Measurements from ENCODE around the gene CDC14A. TPM values are rescaled to one million over a fixed set of nuclear protein-coding genes. Genes with fewer than 3 reads are reported as not detected.

CDC14A gene
- total and polyA plus RNA-seq, 2 of the 8 experiments (the other 6 are each of a cell fraction or from before 2014, with no cell fraction given) = 3.2 to 8.9 TPM

DNA sequence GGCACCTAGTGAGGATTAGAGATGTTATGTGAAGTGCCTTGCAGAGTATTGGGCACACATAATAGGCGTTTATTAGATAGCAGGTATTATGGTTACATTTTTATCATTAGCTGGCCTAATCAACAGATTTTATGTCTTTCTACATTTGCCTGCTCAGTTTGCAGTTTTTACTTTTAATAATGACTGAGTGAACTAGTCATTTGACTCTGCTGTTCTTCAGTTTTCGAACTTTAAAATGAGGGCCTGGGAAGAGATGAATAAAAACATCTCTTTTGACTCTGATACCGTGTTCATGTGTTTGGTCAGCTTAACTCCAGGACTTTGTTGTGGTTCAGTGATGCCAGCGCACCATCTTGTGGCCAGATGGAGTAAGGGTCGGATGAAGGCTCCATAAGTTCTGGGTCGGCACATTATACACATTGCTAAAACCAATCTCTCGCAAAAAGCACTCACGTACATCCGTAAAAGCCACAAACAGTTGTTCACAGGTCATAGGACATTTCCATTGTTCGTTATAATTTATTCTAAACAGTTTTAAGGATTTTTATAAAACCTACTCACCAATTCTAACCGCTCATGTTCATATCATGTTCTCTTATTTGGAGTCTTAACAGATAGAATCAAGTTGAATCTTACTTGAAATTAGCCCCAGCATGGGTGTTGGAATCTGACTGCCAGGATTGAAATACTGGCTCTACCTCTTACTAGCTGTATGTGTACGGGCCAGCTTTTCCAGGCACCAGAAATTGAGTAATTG, 107.2 kb downstream of the CDC14A start:
- Histone ChIP-seq H3K79me2 (ENCODE audit: control insufficient read depth in 1 of 2, insufficient read depth in 2 of 2, low read length in 2 of 2) (no peaks in the 10 kb centered on the region), H2BK120ac (replicated peaks; ENCODE audit: low read depth, low read length) (no peak overlapping the region), H3K79me1 (ENCODE audit: low read depth, low read length) (no peaks in the 10 kb centered on the region), H2BK12ac (ENCODE audit: low read depth, low read length) (no peak overlapping the region), H4K91ac (replicated peaks; ENCODE audit: insufficient read length, low read length) (no peak overlapping the region), H2BK20ac (ENCODE audit: low read length) (no peak overlapping the region), H2AK5ac (ENCODE audit: low read depth, low read length) (no peak overlapping the region), H4K5ac (ENCODE audit: insufficient read length, low read depth, low read length) (no peak overlapping the region), H4K20me1 (replicated peaks in 1 of 2; ENCODE audit: control insufficient read depth in 1 of 2, insufficient read depth in 2 of 2, low read length in 2 of 2) (no peaks in the 10 kb centered on the region), H2BK5ac (ENCODE audit: low read depth, low read length) (no peak overlapping the region), H3K36me3 (ENCODE audit: control insufficient read depth in 2 of 4, insufficient read depth in 4 of 4, low read length in 3 of 4) (no peaks in the 10 kb centered on the region), H3K23me2 (ENCODE audit: low read depth, low read length) (no peaks in the 10 kb centered on the region), H3K56ac (replicated peaks; ENCODE audit: insufficient read length, low read depth, low read length) (no peak overlapping the region), H3K23ac (ENCODE audit: insufficient read length) (no peak overlapping the region), H3K4me2 (ENCODE audit: insufficient read depth in 1 of 2, low read depth in 2 of 2, low read length in 2 of 2) (no peak overlapping the region), H4K8ac (ENCODE audit: extremely low read depth, insufficient read depth, low read length) (no peak overlapping the region), H3K4ac (replicated peaks; ENCODE audit: insufficient read length, low read depth, low read length) (no peak overlapping the region), H3K27ac (ENCODE audit: low read depth, low read length) (no peak overlapping the region), H3K4me3 (ENCODE audit: extremely low read depth in 1 of 4, insufficient read depth in 2 of 4, low read depth in 3 of 4, low read length in 4 of 4) (no peak overlapping the region), H3K18ac (ENCODE audit: extremely low read depth, low read length) (no peak overlapping the region), H3K27me3 (replicated peaks in 1 of 4; ENCODE audit: control insufficient read depth in 3 of 4, extremely low read depth in 1 of 4, insufficient read depth in 3 of 4, low read length in 3 of 4) (no peaks in the 10 kb centered on the region), H3K4me1 (replicated peaks in 1 of 4; ENCODE audit: control insufficient read depth in 3 of 4, insufficient read depth in 4 of 4, low read length in 3 of 4) (peaks cover 13 to 32% (median 16%) of the 10 kb centered on the region in 4 experiments), H3K9ac (replicated peaks in 1 of 4; ENCODE audit: extremely low read depth in 1 of 4, low read depth in 3 of 4, low read length in 3 of 4) (no peak overlapping the region), H2BK15ac (ENCODE audit: low read length) (no peak overlapping the region), H3K9me3 (ENCODE audit: insufficient read depth in 2 of 2, low read depth in 1 of 2, low read length in 1 of 2) (no peaks in the 10 kb centered on the region), H3K14ac (ENCODE audit: insufficient read length) (no peak overlapping the region), H2AFZ (ENCODE audit: low read length) (no peak overlapping the region)
- FAIRE-seq (peak; percentile 100), DNase-seq (ENCODE audit: low read depth in 1 of 2, low spot score in 2 of 2) (no peak)
- 43% methylated on average over 12 of the region's 12 CpGs; no CpG with 5 or more reads in 1 of the 2 experiments for WGBS, 2 experiments (ENCODE audit: extremely low coverage in 1 of 2, insufficient coverage in 1 of 2, insufficient read length in 1 of 2, insufficient replicate concordance in 2 of 2, low coverage in 1 of 2, low lambda C conversion rate in 2 of 2, missing lambda C conversion rate in 1 of 2)
- ChIA-PET CTCF (ENCODE audit: partially characterized antibody) (interaction anchor here (0.6 to 9.3 kb wide), 63 partner anchors 8 to 693 kb away, joined by 3 to 68 read pairs (median 4); partner anchors contain the start of genes CDC14A, FRRS1 and RTCA), POLR2A (ENCODE audit: partially characterized antibody) (interaction anchor here (1.5 to 2.6 kb wide), 2 partner anchors 11 to 107 kb away, joined by 4 to 12 read pairs; partner anchors contain the start of gene CDC14A)
- TF ChIP-seq, protein P1, sequence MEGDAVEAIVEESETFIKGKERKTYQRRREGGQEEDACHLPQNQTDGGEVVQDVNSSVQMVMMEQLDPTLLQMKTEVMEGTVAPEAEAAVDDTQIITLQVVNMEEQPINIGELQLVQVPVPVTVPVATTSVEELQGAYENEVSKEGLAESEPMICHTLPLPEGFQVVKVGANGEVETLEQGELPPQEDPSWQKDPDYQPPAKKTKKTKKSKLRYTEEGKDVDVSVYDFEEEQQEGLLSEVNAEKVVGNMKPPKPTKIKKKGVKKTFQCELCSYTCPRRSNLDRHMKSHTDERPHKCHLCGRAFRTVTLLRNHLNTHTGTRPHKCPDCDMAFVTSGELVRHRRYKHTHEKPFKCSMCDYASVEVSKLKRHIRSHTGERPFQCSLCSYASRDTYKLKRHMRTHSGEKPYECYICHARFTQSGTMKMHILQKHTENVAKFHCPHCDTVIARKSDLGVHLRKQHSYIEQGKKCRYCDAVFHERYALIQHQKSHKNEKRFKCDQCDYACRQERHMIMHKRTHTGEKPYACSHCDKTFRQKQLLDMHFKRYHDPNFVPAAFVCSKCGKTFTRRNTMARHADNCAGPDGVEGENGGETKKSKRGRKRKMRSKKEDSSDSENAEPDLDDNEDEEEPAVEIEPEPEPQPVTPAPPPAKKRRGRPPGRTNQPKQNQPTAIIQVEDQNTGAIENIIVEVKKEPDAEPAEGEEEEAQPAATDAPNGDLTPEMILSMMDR (IDR thresholded peaks at IDR 0.05; ENCODE audit: control extremely low read depth in 1 of 3, insufficient read depth in 1 of 3, low read depth in 1 of 3, low read length in 3 of 3) = peak; percentile 76 to 87 (median 78)
- no peak for TF ChIP-seq JUN (IDR thresholded peaks at IDR 0.05; ENCODE audit: low read depth, low read length)
- no peak for TF ChIP-seq TCF12 (IDR thresholded peaks at IDR 0.05; ENCODE audit: low read depth, low read length)
- 0 out of 2 replicates have a peak, but pooled peaks have one; percentile 27 for TF ChIP-seq MAFK (IDR thresholded peaks at IDR 0.05; ENCODE audit: low read depth, low read length)
- TF ChIP-seq SIRT6 (IDR thresholded peaks at IDR 0.05; ENCODE audit: low read length) = no peak
- no peak for TF ChIP-seq KDM1A (IDR thresholded peaks at IDR 0.05; ENCODE audit: borderline replicate concordance, low read length)
- TF ChIP-seq RFX5 (IDR thresholded peaks at IDR 0.05; ENCODE audit: borderline replicate concordance, low read depth, low read length) = no peak
- TF ChIP-seq SP2 (IDR thresholded peaks at IDR 0.05; ENCODE audit: low read length) = no peak
- TF ChIP-seq GABPA (IDR thresholded peaks at IDR 0.05; ENCODE audit: borderline replicate concordance, insufficient read depth, low read length) = no peak
- peak; percentile 97 for TF ChIP-seq RAD21 (IDR thresholded peaks at IDR 0.05 in 1 of 2, conservative IDR thresholded peaks at IDR 0.05 in 1 of 2; ENCODE audit: low read depth in 2 of 2, low read length in 2 of 2)

All from H1 (cell line).